Neuronal stem cell (in vitro differentiated cells): ENCODE data around the gene HEXIM2.

ENCODE experiments used
- DNase-seq: peaks from one replicate; pipeline ENCODE4 v3.0.0-alpha.2; 2013; ENCODE audit warnings: low spot score
- H2AFZ ChIP-seq: one replicate; pipeline ENCODE4 v1.6.1; 2013; ENCODE audit warnings: mild to moderate bottlenecking, low read length, inconsistent platforms
- H2AK5ac ChIP-seq: 2 replicates; pipeline ENCODE4 v1.6.1; 2013; ENCODE audit warnings: low read depth, mild to moderate bottlenecking, inconsistent platforms, low read length, moderate library complexity, mixed read lengths
- H2BK120ac ChIP-seq: 2 replicates; pipeline ENCODE4 v1.6.1; 2013; ENCODE audit warnings: low read depth, mild to moderate bottlenecking, inconsistent platforms, low read length, moderate library complexity, mixed read lengths
- H2BK12ac ChIP-seq: one replicate; pipeline ENCODE4 v1.6.1; 2013; ENCODE audit warnings: low read length, inconsistent platforms
- H2BK15ac ChIP-seq: 2 replicates; pipeline ENCODE4 v1.6.1; 2013; ENCODE audit warnings: mild to moderate bottlenecking, low read length, inconsistent platforms, mixed read lengths
- H2BK5ac ChIP-seq: one replicate; pipeline ENCODE4 v1.6.1; 2013; ENCODE audit warnings: inconsistent platforms, mild to moderate bottlenecking, low read length, moderate library complexity
- H3K14ac ChIP-seq: one replicate; pipeline ENCODE4 v1.6.1; 2013; ENCODE audit warnings: low read length, inconsistent platforms
- H3K18ac ChIP-seq: 2 replicates; pipeline ENCODE4 v1.6.1; 2013; ENCODE audit warnings: low read length, inconsistent platforms
- H3K23ac ChIP-seq: 2 replicates; pipeline ENCODE4 v1.6.1; 2013; ENCODE audit warnings: low read depth, mild to moderate bottlenecking, mixed read lengths, low read length, inconsistent platforms; ENCODE audit not compliant: poor library complexity
- H3K27ac ChIP-seq: replicated peaks from 3 replicates; pipeline ENCODE4 v1.5.1; 2013; ENCODE audit warnings: low read length, inconsistent platforms
- H3K27me3 ChIP-seq, 3 experiments: 2 replicates each; pipeline ENCODE4 v1.6.1; 2013; ENCODE audit warnings: low read length in 3 of 3, mild to moderate bottlenecking in 2 of 3, inconsistent platforms in 1 of 3, low read depth in 1 of 3, mixed read lengths in 1 of 3, moderate library complexity in 1 of 3; ENCODE audit not compliant: control insufficient read depth in 3 of 3, insufficient read depth in 3 of 3
- H3K36me3 ChIP-seq, 2 donors: replicated peaks in 1 of 2; 2 replicates each; pipeline ENCODE4 v1.6.1; 2013; ENCODE audit warnings: low read length in 2 of 2; ENCODE audit not compliant: control insufficient read depth in 2 of 2, insufficient read depth in 2 of 2
- H3K4ac ChIP-seq: 2 replicates; pipeline ENCODE4 v1.6.1; 2013; ENCODE audit warnings: inconsistent platforms, mild to moderate bottlenecking, low read length, moderate library complexity
- H3K4me1 ChIP-seq, 2 donors: 1 replicate in 1 of 2; 2 replicates in 1 of 2; pipeline ENCODE4 v1.6.1; 2013; ENCODE audit warnings: low read length in 2 of 2, low read depth in 1 of 2; ENCODE audit not compliant: control insufficient read depth in 2 of 2, insufficient read depth in 1 of 2
- H3K4me2 ChIP-seq: one replicate; pipeline ENCODE4 v1.6.1; 2013; ENCODE audit warnings: mild to moderate bottlenecking, low read length, inconsistent platforms; ENCODE audit not compliant: insufficient read depth, poor library complexity, severe bottlenecking
- H3K4me3 ChIP-seq, 2 donors: 2 replicates each; pipeline ENCODE4 v1.5.1; 2013; ENCODE audit warnings: low read length in 2 of 2, mild to moderate bottlenecking in 2 of 2, inconsistent platforms in 1 of 2, moderate library complexity in 1 of 2
- H3K79me1 ChIP-seq: one replicate; pipeline ENCODE4 v1.6.1; 2013; ENCODE audit warnings: low read depth, mild to moderate bottlenecking, inconsistent platforms, low read length, moderate library complexity
- H3K9ac ChIP-seq: one replicate; pipeline ENCODE4 v1.6.1; 2013; ENCODE audit warnings: mild to moderate bottlenecking, low read depth, low read length, inconsistent platforms; ENCODE audit not compliant: poor library complexity
- H3K9me3 ChIP-seq, 2 donors: replicated peaks in 1 of 2; 2 replicates each; pipeline versions ENCODE3 to v1.6.1; 2013; ENCODE audit warnings: low read length in 2 of 2, mild to moderate bottlenecking in 2 of 2, inconsistent platforms in 1 of 2, low read depth in 1 of 2, mixed read lengths in 1 of 2, moderate library complexity in 1 of 2; ENCODE audit not compliant: control insufficient read depth in 2 of 2, insufficient read depth in 1 of 2
- H4K8ac ChIP-seq: one replicate; pipeline ENCODE4 v1.6.1; 2013; ENCODE audit warnings: low read depth, mild to moderate bottlenecking, inconsistent platforms, low read length, moderate library complexity
- H4K91ac ChIP-seq: one replicate; pipeline ENCODE4 v1.6.1; 2013; ENCODE audit warnings: low read length, low read depth, mild to moderate bottlenecking, inconsistent platforms; ENCODE audit not compliant: poor library complexity
- WGBS, 2 donors: extraction: QIAGEN DNeasy Blood & Tissue Kit; methylation state at CpG; one replicate each; pipeline ENCODE4 v1.1.7; 2013; ENCODE audit warnings: missing lambda C conversion rate in 2 of 2, mixed read lengths in 1 of 2; ENCODE audit not compliant: insufficient read length in 2 of 2, insufficient replicate concordance in 1 of 2; ENCODE audit errors: extremely low coverage in 2 of 2; 5-methylcytosine and 5-hydroxymethylcytosine counted together

HEXIM2 gene

DNA sequence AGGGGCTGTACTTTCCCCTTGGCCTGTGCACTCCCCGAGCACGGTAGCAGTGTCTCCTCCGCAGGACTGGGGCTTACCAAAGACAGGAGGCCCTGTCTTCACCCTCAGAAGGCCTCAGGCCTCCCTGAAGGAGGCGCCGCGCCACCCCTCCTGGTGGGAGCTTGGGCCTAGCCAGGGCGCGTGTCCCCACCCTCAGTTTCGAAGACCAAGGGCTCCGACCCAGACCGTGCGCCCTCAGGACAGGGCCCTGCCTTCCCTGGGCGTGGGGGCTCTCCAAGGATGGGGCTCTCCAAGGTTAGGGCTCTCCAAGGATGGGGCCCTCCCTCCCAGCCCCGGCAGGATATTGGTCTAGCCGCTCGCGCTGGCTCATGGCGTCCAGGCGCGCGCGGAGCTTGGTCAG lies 41.1 kb upstream of the HEXIM2 start:
- no peak overlapping the region for H3K14ac ChIP-seq
- no peak overlapping the region for H2BK15ac ChIP-seq
- H3K4me2 ChIP-seq, result no peak overlapping the region
- H3K18ac ChIP-seq, result peak overlapping the region; percentile 64
- no peaks in the 10 kb centered on the region for H3K36me3 ChIP-seq
- H3K27me3 ChIP-seq, result no peaks in the 10 kb centered on the region
- H3K79me1 ChIP-seq, result peaks cover 2% of the 10 kb centered on the region
- H4K91ac ChIP-seq, result no peak overlapping the region
- H3K23ac ChIP-seq, result peak overlapping the region; percentile 18
- no peak overlapping the region for H3K4me3 ChIP-seq
- H3K4ac ChIP-seq, result no peak overlapping the region
- no peak overlapping the region for H4K8ac ChIP-seq
- no peak overlapping the region for H2BK12ac ChIP-seq
- no peak for DNase-seq
- WGBS, 2 donors, result no CpG with 5 or more reads among the region's 22 CpGs
- no peak overlapping the region for H2AK5ac ChIP-seq
- H2AFZ ChIP-seq, result no peak overlapping the region
- H3K9me3 ChIP-seq, result no peaks in the 10 kb centered on the region
- no peak overlapping the region for H2BK120ac ChIP-seq
- H3K4me1 ChIP-seq, result peaks cover 5 to 11% of the 10 kb centered on the region in 2 donors
- no peak overlapping the region for H3K27ac ChIP-seq
- peak overlapping the region; percentile 40 for H3K9ac ChIP-seq
- no peak overlapping the region for H2BK5ac ChIP-seq

- Histone ChIP-seq H2BK15ac (no peak overlapping the region), H3K9me3 (no peaks in the 10 kb centered on the region)
- WGBS, 2 donors, result no CpG with 5 or more reads among the region's 45 CpGs
These were observed 40.6 kb upstream of the HEXIM2 start for GRCh38 chr17:45121055-45121454.

DNA sequence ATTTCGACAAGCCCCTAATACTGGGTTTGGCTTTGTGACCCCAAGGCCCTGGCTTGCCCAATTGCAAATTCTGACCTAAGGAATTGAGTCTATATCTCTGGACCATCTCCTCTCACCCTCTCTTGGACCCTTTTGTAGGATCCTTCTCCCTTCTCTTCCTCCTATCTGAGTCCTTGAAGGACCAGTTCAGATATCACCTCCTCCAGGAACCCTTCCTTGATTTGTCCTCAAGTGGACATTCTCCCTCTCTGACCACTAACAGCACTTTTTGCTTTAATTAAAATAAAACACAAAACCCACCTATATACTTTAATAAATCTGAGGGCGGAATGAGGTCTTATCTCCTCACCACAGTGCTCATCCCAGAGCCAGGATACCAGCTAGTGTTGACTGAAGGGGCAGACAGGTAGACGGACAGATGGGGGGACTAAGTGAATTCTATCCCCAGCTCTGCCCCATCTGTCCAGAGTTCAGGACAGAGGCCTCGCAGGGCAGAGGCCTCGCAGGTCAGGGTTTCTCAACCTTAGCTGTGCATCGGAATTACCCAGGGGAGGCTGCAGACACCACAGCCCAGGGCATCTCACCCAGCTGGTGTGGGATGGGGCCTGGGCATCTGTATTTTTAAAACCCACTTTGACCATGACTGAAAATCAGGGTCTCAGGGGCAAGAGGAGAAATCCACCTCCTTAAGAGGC lies 38.5 kb upstream of the HEXIM2 start:
- no peak overlapping the region for H2BK15ac ChIP-seq
- no peak overlapping the region for H4K91ac ChIP-seq
- no peak overlapping the region for H3K4me2 ChIP-seq
- peak overlapping the region; percentile 79 for H2AK5ac ChIP-seq
- no peak overlapping the region for H3K14ac ChIP-seq
- no peak overlapping the region for H3K27ac ChIP-seq
- no peaks in the 10 kb centered on the region for H3K9me3 ChIP-seq
- peaks cover 16 to 20% of the 10 kb centered on the region in 2 donors for H3K4me1 ChIP-seq
- no CpG with 5 or more reads among the region's 6 CpGs for WGBS, 2 donors
- H3K23ac ChIP-seq, result no peak overlapping the region
- no peaks in the 10 kb centered on the region for H3K27me3 ChIP-seq
- H2AFZ ChIP-seq, result no peak overlapping the region
- peaks cover 2% of the 10 kb centered on the region for H3K79me1 ChIP-seq
- no peak overlapping the region for H3K4me3 ChIP-seq
- H3K36me3 ChIP-seq, result no peaks in the 10 kb centered on the region
- no peak overlapping the region for H2BK5ac ChIP-seq
- DNase-seq, result no peak
- H3K18ac ChIP-seq, result no peak overlapping the region
- no peak overlapping the region for H4K8ac ChIP-seq
- no peak overlapping the region for H3K9ac ChIP-seq
- no peak overlapping the region for H2BK12ac ChIP-seq
- no peak overlapping the region for H3K4ac ChIP-seq
- H2BK120ac ChIP-seq, result no peak overlapping the region

More at GRCh38 chr17:45121055-45121454, 40.6 kb upstream of the HEXIM2 start:
- peak overlapping the region; percentile 18 for H3K23ac ChIP-seq
- no peak overlapping the region for H3K4me2 ChIP-seq
- peak overlapping the region; percentile 64 for H3K18ac ChIP-seq
- no peaks in the 10 kb centered on the region for H3K27me3 ChIP-seq
- H3K79me1 ChIP-seq, result peaks cover 2% of the 10 kb centered on the region
- no peak for DNase-seq
- H3K4me1 ChIP-seq, result peaks cover 5 to 11% of the 10 kb centered on the region in 2 donors
- no peak overlapping the region for H3K14ac ChIP-seq
- no peaks in the 10 kb centered on the region for H3K36me3 ChIP-seq
- H2BK120ac ChIP-seq, result no peak overlapping the region
- H2AFZ ChIP-seq, result no peak overlapping the region
- peak overlapping the region; percentile 40 for H3K9ac ChIP-seq
- H4K8ac ChIP-seq, result no peak overlapping the region
- H2BK12ac ChIP-seq, result no peak overlapping the region
- peak overlapping the region; percentile 70 for H2AK5ac ChIP-seq
- H2BK5ac ChIP-seq, result peak overlapping the region; percentile 24
- no peak overlapping the region for H3K4me3 ChIP-seq
- H3K4ac ChIP-seq, result no peak overlapping the region
- no peak overlapping the region for H3K27ac ChIP-seq
- no peak overlapping the region for H4K91ac ChIP-seq

- peak overlapping the region; percentile 9 for H2BK120ac ChIP-seq
- no peak overlapping the region for H2BK12ac ChIP-seq
- H3K79me1 ChIP-seq, result peaks cover 2% of the 10 kb centered on the region
- no peak overlapping the region for H3K27ac ChIP-seq
- H3K4me1 ChIP-seq, result peaks cover 19 to 20% of the 10 kb centered on the region in 2 donors
- no peak overlapping the region for H3K14ac ChIP-seq
- no CpG with 5 or more reads among the region's 15 CpGs for WGBS, 2 donors
- peak overlapping the region; percentile 66 for H3K9ac ChIP-seq
- no peaks in the 10 kb centered on the region for H3K27me3 ChIP-seq
- H4K8ac ChIP-seq, result no peak overlapping the region
- no peak overlapping the region for H3K4ac ChIP-seq
- no peak overlapping the region for H2AFZ ChIP-seq
- H4K91ac ChIP-seq, result peak overlapping the region; percentile 81
- H2BK15ac ChIP-seq, result peak overlapping the region; percentile 38
- peak overlapping the region; percentile 67 for H3K18ac ChIP-seq
- H3K4me3 ChIP-seq, result no peak overlapping the region
- DNase-seq, result no peak
- no peak overlapping the region for H3K23ac ChIP-seq
- no peaks in the 10 kb centered on the region for H3K36me3 ChIP-seq
- H3K4me2 ChIP-seq, result no peak overlapping the region
- H3K9me3 ChIP-seq, result no peaks in the 10 kb centered on the region
- H2BK5ac ChIP-seq, result peak overlapping the region; percentile 54
- peak overlapping the region; percentile 79 for H2AK5ac ChIP-seq
These were observed 37.5 kb upstream of the HEXIM2 start for GRCh38 chr17:45123930-45124796.
